ENCODE results near the gene MVB12B. TPM values are rescaled to one million over a fixed set of nuclear protein-coding genes. Genes with fewer than 3 reads are reported as not detected.

The MVB12B gene
- total RNA-seq, 1 experiment from 2014 or later, result 5.8 TPM

GRCh38 chr9:126331964-126332748 lies 5.5 kb downstream of the MVB12B start:
- Histone ChIP-seq H3K9me3 (ENCODE audit: control insufficient read depth, low read depth, low read length) (no peaks in the 10 kb centered on the region), H4K20me1 (ENCODE audit: control insufficient read depth, insufficient read depth, insufficient read length) (no peaks in the 10 kb centered on the region), H3K18ac (ENCODE audit: insufficient read length, low read depth, low read length) (no peak overlapping the region), H2BK120ac (ENCODE audit: low read depth, low read length, poor library complexity, severe bottlenecking) (no peak overlapping the region), H3K4ac (ENCODE audit: low read depth, low read length) (no peak overlapping the region), H4K91ac (ENCODE audit: insufficient read length, low read depth, low read length) (no peak overlapping the region), H3K4me1 (ENCODE audit: insufficient read depth, low read length) (no peaks in the 10 kb centered on the region; the same call in 1 of the 2 replicates), H2BK15ac (ENCODE audit: low read depth, low read length) (no peak overlapping the region), H3K23ac (ENCODE audit: insufficient read length, low read depth, low read length) (no peak overlapping the region), H3K4me2 (ENCODE audit: insufficient read depth, insufficient read length, low read length) (no peak overlapping the region), H3T11ph (ENCODE audit: low read length) (no peak overlapping the region), H4K5ac (ENCODE audit: insufficient read length, low read depth, low read length) (no peak overlapping the region), H3K56ac (ENCODE audit: insufficient read length, low read depth, low read length) (no peak overlapping the region), H2AK5ac (ENCODE audit: insufficient read length, low read length) (no peak overlapping the region), H2AFZ (ENCODE audit: low read length) (no peak overlapping the region), H3K27ac (ENCODE audit: insufficient read length, low read depth, low read length) (no peak overlapping the region), H3K14ac (ENCODE audit: insufficient read depth, low read length) (no peak overlapping the region), H3K23me2 (ENCODE audit: insufficient read length, low read depth, low read length, poor library complexity, severe bottlenecking) (peaks cover 3% of the 10 kb centered on the region), H4K8ac (replicated peaks; ENCODE audit: insufficient read length, low read depth, low read length) (no peak overlapping the region), H2BK12ac (ENCODE audit: insufficient read length, low read depth, low read length) (no peak overlapping the region), H3K9ac (ENCODE audit: extremely low read depth, insufficient read length, low read length) (no peak overlapping the region), H3K79me2 (ENCODE audit: insufficient read depth, low read length) (peaks cover 1% of the 10 kb centered on the region; the same call in 1 of the 2 replicates), H2BK20ac (ENCODE audit: low read depth, low read length, poor library complexity, severe bottlenecking) (no peak overlapping the region), H2BK5ac (ENCODE audit: insufficient read length, low read length) (no peak overlapping the region), H3K27me3 (ENCODE audit: insufficient read depth, low read length) (no peaks in the 10 kb centered on the region), H3K79me1 (ENCODE audit: insufficient read depth, low read depth, low read length, poor library complexity, severe bottlenecking) (no peaks in the 10 kb centered on the region)
- Mint-ChIP-seq H3K36me3 (ENCODE audit: insufficient read depth in 1 of 3, low read depth in 3 of 3) (no peaks in the 10 kb centered on the region), H3K27me3 (ENCODE audit: low read depth) (peaks cover 13% of the 10 kb centered on the region), H3K9me3 (no peaks in the 10 kb centered on the region), H3K27ac (peak overlapping the region in 1 of 3 experiments; percentile 42; a peak in 2 of 7 replicates), H3K4me1 (peaks cover 20 to 23% of the 10 kb centered on the region in 2 experiments), H3K4me3 (no peak overlapping the region)
- no peak for DNase-seq
- TF ChIP-seq, protein P1, sequence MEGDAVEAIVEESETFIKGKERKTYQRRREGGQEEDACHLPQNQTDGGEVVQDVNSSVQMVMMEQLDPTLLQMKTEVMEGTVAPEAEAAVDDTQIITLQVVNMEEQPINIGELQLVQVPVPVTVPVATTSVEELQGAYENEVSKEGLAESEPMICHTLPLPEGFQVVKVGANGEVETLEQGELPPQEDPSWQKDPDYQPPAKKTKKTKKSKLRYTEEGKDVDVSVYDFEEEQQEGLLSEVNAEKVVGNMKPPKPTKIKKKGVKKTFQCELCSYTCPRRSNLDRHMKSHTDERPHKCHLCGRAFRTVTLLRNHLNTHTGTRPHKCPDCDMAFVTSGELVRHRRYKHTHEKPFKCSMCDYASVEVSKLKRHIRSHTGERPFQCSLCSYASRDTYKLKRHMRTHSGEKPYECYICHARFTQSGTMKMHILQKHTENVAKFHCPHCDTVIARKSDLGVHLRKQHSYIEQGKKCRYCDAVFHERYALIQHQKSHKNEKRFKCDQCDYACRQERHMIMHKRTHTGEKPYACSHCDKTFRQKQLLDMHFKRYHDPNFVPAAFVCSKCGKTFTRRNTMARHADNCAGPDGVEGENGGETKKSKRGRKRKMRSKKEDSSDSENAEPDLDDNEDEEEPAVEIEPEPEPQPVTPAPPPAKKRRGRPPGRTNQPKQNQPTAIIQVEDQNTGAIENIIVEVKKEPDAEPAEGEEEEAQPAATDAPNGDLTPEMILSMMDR (conservative IDR thresholded peaks at IDR 0.05), result no peak
- WGBS (ENCODE audit: extremely low coverage, insufficient read length, low lambda C conversion rate), result no CpG with 5 or more reads among the region's 8 CpGs
